GM21526 (cell line): Measurements from ENCODE around the gene GYPE.
"Not testable (repeated sequence)": the region's sequence is repeated elsewhere in the genome, so short reads cannot be mapped to it uniquely, and the experiment has no call there.

Experiments
- ATAC-seq: cut with Tn5 transposase; IDR thresholded peaks from one replicate; pipeline ENCODE4 v1.9.1; 2021; ENCODE audit warnings: moderate library complexity; ENCODE audit not compliant: unreplicated experiment, low FRiP score

Gene GYPE

DNA sequence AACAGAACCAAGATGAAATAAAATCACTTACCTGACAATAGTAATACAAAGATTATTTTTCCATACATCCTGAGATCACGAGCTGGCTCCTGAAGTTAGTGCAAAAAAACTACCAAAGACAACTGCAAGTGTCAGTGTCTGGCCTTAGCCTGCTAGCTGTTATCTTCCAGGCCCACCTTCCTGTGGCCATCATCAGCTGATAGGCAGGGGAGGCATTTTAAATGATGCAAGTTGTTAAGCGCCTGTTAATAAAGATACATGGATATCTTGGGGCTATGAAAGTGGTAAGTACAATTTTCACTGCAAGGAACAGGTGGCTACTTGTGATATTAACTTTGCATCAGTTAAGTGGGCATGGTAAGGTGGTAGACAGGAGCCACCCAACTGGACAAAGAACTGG lies at the start of gene GYPE:
Gene GYPE (minus strand): TSS at position 120 of the 400 bp plus-strand sequence. CDS start 52 bp downstream, at position 68.
- not testable (repeated sequence) for ATAC-seq

DNA sequence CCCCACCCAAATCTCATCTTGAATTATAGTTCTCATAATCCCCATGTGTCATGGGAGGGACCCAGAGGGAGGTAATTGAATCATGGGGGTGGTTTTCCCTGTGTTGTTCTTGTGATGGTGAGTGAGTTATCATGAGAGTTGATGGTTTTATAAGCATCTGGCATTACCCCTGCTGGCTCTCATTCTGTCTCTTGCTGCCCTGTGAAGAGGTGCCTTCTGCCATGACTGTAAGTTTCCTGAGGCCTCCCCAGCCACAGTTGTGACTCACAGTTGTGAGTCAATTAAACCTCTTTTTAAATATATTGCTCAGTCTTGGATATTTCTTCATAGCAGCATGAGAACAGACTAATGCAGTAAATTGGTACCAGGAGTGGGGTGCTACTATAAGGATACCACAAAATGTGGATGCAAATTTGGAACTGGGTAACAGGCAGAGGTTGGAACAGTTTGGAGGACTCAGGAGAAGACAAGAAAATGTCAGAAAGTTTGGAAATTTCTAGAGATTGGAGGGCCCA lies 46.2 kb upstream of the GYPE start:
- not testable (repeated sequence) for ATAC-seq

DNA sequence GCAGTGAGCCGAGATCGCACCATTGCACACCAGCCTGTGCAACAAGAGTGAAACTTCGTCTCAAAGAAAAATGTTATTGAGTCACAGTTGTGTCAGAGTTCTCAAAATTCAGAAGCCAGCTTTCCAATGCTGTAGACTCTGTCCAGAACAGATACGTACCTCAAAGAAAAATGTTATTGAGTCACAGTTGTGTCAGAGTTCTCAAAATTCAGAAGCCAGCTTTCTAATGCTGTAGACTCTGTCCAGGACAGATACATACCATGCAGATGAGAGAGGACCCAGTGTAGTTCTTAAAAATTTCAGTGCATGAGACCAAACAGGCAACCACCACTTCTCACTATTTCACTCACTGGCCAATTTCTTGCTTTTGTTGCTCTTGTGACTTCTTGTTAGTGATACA lies 45.6 kb upstream of the GYPE start:
- not testable (repeated sequence) for ATAC-seq

DNA sequence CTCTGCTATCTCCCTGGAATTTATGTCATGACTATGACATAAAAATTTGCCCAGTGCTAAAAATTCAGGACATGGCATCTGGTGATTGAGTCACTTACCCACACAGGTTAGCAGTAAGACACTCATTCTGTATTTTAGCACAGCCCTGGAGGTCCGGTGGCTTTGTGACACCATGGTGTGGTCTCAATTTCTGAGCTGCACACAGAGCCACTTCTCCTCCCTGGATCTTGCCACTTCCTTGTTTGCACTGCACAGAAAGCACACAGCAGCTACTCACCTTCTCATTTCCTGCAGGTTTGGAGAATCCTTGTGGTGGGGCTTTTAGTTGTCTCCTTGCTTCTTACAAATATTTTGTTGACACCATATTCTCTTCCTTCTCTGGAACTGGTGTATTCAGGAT lies 44.8 kb upstream of the GYPE start:
- not testable (repeated sequence) for ATAC-seq

DNA sequence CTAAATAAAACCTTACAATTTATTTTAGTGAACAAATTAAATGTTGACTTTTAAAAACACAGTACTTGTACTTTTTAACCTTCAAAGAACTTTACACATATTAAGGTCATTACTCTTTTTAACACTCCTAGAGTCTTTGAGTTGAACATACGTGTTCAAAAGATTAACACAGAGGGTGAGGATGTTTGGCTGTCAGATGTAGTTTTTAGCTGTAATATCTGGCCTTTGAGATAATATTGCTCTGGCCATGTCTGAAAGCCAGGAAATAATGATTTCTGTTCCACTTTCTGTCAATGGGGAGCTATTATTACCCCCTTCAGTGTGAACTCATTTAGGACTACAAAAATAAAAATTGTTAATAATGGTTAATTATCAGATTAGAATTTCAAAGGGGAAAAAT lies 42.1 kb upstream of the GYPE start:
- ATAC-seq: not testable (repeated sequence)

DNA sequence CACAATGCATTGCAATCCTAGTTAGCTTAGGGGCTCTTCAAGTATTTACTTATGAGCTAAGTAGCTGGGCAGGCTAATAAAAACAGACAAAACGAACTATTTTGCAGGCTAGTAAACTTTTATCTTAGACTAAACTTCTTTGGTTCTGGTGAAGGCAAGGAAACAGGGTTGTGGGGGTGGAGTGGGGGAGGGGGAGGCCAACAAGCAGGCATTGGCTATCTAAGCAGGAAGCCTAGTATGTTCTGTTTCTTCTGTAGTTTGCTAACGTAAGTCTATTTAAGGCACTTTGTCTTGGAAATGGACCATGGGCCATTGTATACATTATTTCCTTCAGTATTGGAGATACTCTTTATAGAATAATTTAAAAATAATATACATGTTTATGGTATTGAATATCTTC lies 35.3 kb upstream of the GYPE start:
- ATAC-seq: not testable (repeated sequence)

DNA sequence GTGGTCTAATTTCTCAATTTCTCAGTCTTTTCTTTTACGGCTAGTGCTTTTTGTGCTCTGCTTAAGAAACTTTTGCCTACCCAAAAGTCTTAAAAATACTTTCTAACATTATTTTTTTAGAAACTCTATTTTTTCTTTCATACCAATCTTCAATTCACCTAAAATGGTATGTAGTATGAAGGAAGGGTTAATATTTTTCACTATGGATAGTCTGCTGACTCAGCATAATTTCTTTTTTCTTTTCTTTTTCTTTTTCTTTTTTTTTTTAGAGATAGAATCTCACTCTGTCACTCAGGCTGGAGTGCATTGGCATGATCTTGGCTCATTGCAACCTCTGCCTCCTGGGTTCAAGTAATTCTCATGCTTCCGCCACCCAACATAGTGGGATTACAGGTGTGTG lies 34.2 kb upstream of the GYPE start:
- ATAC-seq: no peak

DNA sequence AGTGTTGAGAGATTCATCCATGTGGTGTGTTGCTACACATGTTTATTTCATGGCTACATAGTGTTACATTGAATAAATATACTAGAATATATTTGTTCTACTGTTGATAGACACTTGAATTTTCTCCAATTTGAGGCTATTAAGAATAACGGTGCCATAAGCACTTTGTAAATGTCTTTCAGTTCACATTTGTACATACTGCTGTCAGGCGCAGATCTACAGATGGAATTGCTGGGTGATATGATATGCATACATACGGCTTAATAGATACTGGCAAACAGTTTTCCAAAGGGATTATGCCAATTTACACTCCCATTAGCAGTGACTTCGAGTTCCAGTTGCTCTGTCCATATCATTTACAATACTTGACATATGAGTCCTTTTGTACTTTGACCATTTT lies 33.5 kb upstream of the GYPE start:
- not testable (repeated sequence) for ATAC-seq

DNA sequence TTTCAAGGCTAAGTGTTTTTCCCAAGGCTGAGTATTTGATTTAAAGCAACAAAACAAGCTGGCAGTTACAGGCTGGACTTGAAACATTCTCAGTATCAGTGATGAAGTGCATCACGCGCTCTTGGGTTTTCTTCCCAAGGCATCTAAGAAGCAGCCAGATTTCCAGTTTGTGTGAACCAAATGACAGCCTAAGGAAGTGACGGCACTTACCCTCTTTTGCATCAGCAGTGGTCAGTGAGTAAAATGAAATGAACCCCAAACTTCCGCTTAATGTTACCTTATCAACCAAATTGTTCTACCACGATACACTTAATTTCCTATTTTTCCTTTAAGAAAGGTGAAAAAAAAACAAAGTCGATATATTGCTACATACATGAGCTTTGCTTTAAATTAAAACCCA lies 15.8 kb upstream of the GYPE start:
- no peak for ATAC-seq

DNA sequence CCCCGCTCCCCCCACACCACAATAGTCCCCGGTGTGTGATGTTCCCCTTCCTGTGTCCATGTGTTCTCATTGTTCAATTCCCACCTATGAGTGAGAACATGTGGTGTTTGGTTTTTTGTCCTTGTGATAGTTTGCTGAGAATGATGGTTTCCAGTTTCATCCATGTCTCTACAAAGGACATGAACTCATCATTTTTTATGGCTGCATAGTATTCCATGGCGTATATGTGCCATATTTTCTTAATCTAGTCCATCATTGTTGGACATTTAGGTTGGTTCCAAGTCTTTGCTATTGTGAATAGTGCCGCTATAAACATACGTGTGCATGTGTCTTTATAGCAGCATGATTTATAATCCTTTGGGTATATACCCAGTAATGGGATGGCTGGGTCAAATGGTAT lies 11.1 kb upstream of the GYPE start:
- not testable (repeated sequence) for ATAC-seq

DNA sequence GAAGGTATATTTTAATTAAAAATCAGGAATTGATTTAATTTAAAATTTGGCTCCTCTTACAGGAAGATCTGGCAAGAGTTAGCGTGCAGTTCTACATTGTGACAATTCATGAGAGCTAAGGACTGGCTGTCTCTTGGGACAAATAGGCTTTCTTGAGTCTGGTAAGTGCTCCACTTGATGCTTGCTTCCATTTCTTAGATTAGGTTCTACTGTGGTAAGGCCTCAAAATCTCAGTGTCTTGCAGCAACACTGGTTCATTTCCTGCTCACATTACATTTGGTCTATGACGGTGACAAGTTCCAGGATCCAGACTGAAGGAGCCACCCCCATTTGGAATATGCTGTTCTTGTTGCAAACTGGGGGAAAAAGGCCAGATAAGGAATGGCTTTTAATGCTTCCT lies 7.1 kb upstream of the GYPE start:
- not testable (repeated sequence) for ATAC-seq

DNA sequence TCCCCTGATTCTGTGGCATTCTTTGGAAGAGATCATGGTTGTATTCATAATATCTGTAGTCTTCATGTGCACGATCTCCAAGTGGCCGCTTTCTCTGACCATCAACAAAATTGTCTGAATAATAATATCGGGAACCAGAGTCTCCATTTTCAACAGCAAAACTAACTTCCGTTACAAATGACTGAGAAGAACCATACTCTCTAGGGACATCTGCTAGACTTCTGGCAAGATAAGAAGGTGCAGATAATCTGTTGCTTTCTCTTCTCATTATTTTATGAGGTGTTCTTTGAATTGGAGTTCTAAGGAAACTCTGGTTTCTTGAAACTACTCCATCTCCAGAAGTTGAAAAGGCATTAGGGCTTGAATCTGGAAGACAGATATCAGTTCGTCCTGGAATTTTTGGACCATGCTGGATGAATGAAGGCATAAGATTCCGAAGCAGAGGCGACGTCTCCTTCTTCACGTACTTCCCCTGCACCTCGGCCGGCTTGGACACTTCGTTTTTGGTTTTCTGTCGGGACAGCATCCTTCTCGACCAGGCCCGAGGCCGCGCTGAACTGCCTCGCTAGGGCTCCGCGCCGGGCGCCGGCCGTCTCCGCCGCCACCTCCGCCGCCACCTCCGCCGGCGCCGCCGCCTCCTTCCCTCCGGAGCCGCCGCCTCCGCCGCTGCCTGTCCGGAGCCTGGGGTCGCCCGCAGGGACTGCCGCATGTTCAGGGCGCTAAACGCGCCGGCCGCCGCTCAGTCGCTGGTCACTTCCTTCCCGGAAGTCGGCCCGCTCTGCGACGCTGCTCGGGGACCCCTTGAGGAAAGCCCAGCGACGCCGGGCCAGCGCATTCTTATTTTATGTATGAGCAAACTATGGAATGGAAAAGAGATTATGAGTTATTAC lies 6.4 kb upstream of the GYPE start:
- ATAC-seq: peak; percentile 65

DNA sequence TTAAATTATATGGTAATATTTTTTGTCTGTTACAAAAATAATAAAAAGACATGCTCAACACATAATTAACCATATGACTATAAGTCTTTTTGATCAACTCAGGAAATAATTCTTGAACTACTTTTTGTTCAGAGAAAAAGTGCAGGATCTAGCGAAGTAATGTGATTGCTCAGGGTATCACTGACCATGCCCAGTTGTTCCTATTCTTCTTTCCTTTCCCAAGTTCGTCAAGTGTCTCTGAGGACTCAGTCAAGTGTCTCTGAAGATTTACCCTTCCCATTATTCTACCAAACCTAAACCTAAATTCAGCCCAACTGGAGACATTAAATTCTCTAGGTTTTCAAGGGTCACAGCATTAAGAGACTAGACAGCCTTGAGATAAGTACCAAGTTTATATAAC lies 5.5 kb upstream of the GYPE start:
- not testable (repeated sequence) for ATAC-seq

DNA sequence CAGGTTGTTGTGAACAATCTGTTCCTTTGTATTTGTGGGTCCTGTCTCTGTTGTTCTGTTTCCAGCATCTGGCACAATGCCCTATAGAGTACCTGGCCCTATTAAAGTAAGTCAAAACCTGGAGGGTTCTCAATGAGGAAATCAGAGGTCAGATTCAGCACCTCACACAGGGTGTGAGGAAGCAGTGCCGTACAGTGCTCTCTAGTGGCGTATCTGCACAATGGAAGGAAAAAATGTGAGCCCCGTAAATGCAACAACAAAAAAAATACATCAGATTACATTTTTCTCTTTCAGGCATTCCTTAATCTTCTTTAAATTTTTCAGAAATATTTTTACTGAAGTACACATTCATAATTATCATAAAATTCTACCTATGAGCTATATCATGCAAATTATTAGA lies 2.5 kb upstream of the GYPE start:
- ATAC-seq: peak; percentile 64

DNA sequence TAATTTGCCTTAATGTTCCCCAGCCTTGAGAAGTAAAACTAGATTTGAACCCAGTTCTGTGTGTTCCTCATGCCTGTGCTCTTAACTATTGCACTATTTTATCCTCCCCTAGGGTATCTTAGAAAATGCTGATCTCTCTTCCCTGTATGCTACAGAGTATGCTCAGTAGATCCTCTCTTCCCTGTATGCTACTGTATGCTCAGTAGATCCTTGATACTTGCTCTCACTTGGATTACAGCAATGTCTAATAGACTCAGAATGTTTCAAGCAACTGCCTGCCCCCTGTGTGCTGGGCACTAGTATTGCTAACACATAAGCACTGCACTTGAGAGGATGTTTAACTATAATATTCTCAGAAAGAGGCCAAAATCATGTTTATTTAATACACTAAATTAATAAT lies 928 bp downstream of the GYPE start:
- ATAC-seq: not testable (repeated sequence)

DNA sequence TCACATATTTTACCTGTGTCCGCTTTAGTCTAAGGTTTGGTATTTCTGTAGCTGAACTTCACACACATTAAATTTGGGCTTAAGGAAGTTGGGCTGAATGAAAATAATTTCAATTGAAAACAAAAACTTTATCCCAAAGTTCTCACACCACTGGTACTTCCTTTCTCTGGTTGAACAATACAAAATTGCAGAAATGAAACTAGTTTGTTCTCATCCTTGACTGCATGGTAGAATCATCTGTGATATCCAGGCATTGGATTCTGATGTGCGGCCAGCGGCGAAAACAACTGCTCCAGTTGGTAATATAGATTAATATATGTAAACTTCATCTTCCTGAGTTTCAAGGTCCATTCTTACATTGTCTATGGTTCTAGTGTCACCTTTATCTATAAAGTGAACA lies 15.0 kb downstream of the GYPE start:
- not testable (repeated sequence) for ATAC-seq

DNA sequence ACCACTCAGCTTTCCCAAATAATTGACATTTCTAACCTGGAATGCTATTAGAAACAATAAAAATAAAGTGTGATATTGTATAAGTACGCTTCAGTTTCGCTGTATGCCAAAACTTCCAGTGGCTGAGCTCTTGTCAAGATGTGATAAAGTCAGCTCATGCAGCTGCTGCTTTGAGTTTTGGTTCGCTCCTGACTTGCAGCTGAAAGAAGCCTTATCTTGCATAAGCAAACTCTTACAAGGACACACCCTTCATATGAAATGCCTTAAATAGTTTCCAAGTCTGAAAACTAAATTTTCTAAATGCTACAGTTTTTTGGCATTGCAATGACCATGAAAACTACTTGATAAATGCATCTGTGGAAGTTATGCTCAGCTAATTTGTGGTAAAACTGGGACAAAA lies 17.2 kb downstream of the GYPE start:
- not testable (repeated sequence) for ATAC-seq

DNA sequence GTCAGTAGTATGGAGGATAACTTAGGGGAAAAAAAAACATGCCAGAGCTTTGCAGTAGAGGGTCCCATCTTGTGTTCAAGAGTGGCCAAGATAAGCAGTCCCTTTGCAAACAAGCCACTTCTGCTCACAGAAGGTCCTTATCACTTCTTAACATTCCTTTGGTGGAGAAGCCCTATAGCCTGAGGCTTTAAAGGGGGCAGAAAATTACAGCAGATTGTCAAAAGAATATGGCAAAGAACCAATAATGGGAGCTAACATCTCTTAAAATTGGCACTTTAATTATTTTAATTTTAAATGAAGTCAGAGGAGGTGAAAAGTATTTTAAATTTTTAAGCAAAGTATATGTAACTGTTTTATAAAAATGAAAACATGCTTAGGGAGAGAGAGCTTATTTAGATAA lies 20.4 kb downstream of the GYPE start:
- ATAC-seq: not testable (repeated sequence)

DNA sequence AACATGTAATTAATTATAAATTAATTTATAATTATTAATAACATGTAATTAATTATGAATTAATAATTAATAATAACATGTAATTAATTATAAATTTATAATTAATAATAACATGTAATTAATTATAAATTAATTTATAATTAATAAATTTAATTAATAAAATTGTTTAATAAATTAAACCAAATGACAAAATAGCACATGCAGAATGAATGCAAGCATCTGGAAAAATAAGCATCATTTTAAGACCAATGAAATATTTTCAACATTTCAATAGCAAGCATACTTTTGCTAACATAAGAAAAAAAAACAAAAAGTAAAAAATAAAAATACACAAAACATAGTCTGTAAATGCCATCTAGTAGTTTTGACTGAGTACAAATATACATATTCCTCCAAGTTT lies 21.8 kb downstream of the GYPE start:
- ATAC-seq: no peak

DNA sequence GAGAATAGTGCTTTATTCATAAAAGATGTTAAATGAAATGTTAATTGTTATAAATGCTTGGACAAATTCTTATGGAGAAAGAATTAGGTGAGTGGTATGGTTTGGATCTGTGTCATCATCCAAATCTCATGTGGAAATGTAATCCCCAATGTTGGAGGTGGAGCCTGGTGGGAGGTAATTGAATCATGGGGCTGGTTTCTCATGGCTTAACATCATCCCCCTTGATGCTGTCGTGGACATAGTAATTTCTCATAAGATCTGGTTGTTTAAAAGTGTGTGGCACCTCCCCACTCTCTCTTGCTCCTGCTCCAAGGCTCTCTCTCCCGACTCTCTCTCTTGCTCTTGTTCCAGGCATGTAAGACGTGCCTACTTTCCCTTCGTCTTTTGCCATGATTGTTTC lies 22.5 kb downstream of the GYPE start:
- no peak for ATAC-seq

DNA sequence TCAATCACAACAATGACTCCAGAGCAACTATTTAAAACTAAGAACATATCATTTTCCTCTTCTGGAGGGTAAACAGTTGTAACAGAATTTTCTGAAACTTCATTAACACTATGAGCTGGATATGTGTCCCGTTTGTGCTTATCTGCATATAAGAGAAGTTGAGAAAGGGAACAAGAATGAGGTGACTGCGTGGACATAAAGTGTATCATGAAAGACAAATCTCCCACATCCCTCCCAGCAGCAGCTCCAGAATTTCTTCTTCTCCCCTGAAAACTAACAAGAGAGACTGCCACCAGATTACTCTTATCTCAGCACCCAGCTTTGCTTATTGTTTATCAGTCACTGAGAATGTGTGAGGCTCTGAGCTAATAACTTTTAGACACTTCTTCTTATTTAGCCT lies 25.8 kb downstream of the GYPE start:
- ATAC-seq: not testable (repeated sequence)

DNA sequence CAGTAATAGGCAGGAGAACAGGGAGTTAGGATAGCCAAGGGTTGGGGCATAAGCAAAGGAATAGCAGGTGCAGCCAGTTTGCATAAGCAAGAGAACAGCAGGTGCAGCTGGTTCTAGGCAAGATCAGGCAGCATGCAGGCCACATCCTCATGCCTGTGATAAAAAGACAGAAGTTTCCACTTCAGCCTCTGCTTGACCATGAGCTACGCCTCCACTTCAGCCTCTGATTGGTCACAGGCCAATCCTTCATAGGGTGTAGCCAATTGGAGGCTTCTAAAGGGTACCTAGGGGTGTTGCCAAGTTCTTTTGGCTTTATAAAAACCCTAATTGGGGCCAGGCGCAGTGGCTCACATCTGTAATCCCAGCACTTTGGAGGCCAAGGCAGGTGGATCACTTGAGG lies 30.0 kb downstream of the GYPE start:
- peak; percentile 65 for ATAC-seq
